ENCODE measurements around the gene ATF6.

GRCh38 chr1:162007466-162007865, 241.3 kb downstream of the ATF6 start:
- no peak for TF ChIP-seq SP1 (IDR thresholded peaks at IDR 0.05; ENCODE audit: low read depth)
- TF ChIP-seq CTCF (IDR thresholded peaks at IDR 0.05 in 2 of 3, conservative IDR thresholded peaks at IDR 0.05 in 1 of 3; ENCODE audit: borderline replicate concordance in 1 of 3, insufficient read depth in 1 of 3, low read depth in 2 of 3, low read length in 2 of 3) = no peak
- TF ChIP-seq MAX (IDR thresholded peaks at IDR 0.05) = no peak
- no peak for TF ChIP-seq ZFX (IDR thresholded peaks at IDR 0.05)
- no peak for TF ChIP-seq POLR2A (IDR thresholded peaks at IDR 0.05; ENCODE audit: borderline replicate concordance, extremely low read depth, insufficient read depth, insufficient read length)
- no peak for TF ChIP-seq ZNF274 (IDR thresholded peaks at IDR 0.05; ENCODE audit: low read depth, low read length)
- no peak for TF ChIP-seq ELF1 (IDR thresholded peaks at IDR 0.05; ENCODE audit: borderline replicate concordance, low read depth)
- no peak for TF ChIP-seq RAD21 (IDR thresholded peaks at IDR 0.05; ENCODE audit: low read depth)
- TF ChIP-seq SIN3A (IDR thresholded peaks at IDR 0.05; ENCODE audit: low read depth) = no peak
- no peak for TF ChIP-seq TCF7L2 (IDR thresholded peaks at IDR 0.05; ENCODE audit: borderline replicate concordance, extremely low read depth, insufficient read depth, insufficient read length)
- no peak for TF ChIP-seq POLR2AphosphoS5 (IDR thresholded peaks at IDR 0.05; ENCODE audit: low read depth, low read length)

Data from HCT116 (cell line).